ENCODE data around the gene PRKAG3. TPM values are rescaled to one million over a fixed set of nuclear protein-coding genes. Genes with fewer than 3 reads are reported as not detected.

PRKAG3 gene
- total and polyA plus RNA-seq, 2 donors (not counting 1 experiment from before 2014, with no cell fraction given) = not detected

DNA sequence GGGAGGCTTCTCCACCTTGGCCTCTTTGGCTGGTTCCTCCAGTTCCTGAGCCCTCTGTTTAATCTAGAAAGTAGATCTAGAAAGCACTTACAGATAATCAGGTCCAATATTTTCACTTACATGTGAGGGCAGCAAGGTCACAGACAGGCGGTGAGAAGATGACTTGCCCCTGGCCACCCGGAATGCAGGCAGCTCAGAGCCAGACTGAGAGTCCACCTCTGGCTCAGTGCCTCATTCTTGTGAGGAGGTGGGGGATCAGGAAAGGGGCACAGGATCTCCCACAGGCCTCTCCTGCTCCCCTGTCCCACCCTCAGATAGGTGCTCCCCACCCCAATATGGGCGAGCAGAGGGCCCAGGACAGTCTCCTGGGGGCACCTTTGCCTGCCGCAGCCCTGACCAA is 33.8 kb upstream of the PRKAG3 start:
- Mint-ChIP-seq H3K27ac (no peak overlapping the region), H3K27me3 (peaks cover 53% of the 10 kb centered on the region), H3K4me1 (peaks cover 11% of the 10 kb centered on the region), H3K4me3 (no peak overlapping the region), H3K9me3 (ENCODE audit: insufficient read depth) (no peaks in the 10 kb centered on the region)
- no peak for ATAC-seq (ENCODE audit: low read depth)
- H3K27me3 ChIP-seq (replicated peaks in 1 of 4; ENCODE audit: control extremely low read depth in 1 of 4, control insufficient read depth in 3 of 4, insufficient read depth in 4 of 4, low read length in 3 of 4) = peaks cover 0 to 66% (median 28%) of the 10 kb centered on the region in 4 experiments
- TF ChIP-seq, protein P1, sequence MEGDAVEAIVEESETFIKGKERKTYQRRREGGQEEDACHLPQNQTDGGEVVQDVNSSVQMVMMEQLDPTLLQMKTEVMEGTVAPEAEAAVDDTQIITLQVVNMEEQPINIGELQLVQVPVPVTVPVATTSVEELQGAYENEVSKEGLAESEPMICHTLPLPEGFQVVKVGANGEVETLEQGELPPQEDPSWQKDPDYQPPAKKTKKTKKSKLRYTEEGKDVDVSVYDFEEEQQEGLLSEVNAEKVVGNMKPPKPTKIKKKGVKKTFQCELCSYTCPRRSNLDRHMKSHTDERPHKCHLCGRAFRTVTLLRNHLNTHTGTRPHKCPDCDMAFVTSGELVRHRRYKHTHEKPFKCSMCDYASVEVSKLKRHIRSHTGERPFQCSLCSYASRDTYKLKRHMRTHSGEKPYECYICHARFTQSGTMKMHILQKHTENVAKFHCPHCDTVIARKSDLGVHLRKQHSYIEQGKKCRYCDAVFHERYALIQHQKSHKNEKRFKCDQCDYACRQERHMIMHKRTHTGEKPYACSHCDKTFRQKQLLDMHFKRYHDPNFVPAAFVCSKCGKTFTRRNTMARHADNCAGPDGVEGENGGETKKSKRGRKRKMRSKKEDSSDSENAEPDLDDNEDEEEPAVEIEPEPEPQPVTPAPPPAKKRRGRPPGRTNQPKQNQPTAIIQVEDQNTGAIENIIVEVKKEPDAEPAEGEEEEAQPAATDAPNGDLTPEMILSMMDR (IDR thresholded peaks at IDR 0.05) = no peak
- no peak for TF ChIP-seq EZH2 (IDR thresholded peaks at IDR 0.05; ENCODE audit: borderline replicate concordance, insufficient read depth, low read depth, low read length, poor library complexity, severe bottlenecking)
- intact Hi-C loops (cut with micrococcal nuclease) = no loop called here
- H2AFZ ChIP-seq (ENCODE audit: insufficient read depth, low read depth, low read length, poor library complexity, severe bottlenecking) = no peak overlapping the region
- ChIA-PET POLR2A (interaction anchor here (0.6 kb wide), 1 partner anchor 51 kb away, joined by 5 read pairs; no protein-coding TSS in a partner anchor), CTCF (no interaction called here)
- WGBS (ENCODE audit: insufficient coverage) = 93% methylated on average over 2 of the region's 4 CpGs
- DNase-seq = no peak
- H3K4me2 ChIP-seq (replicated peaks; ENCODE audit: low read depth, low read length, poor library complexity, severe bottlenecking) = no peak overlapping the region
- H3K4me1 ChIP-seq (ENCODE audit: control insufficient read depth in 2 of 2, insufficient read depth in 2 of 2, low read length in 2 of 2) = peaks cover 9 to 15% of the 10 kb centered on the region in 2 donors
- H3K27ac ChIP-seq (ENCODE audit: low read length in 2 of 2) = no peak overlapping the region
- H3K9ac ChIP-seq (ENCODE audit: low read length) = no peak overlapping the region
- no peaks in the 10 kb centered on the region for H3K79me2 ChIP-seq (ENCODE audit: control insufficient read depth, insufficient read depth, low read length)
- H3K4me3 ChIP-seq (ENCODE audit: control extremely low read depth in 1 of 5, extremely low read depth in 1 of 5, insufficient read depth in 1 of 5, low read depth in 2 of 5, low read length in 4 of 5) = no peak overlapping the region
- no peaks in the 10 kb centered on the region for H3K36me3 ChIP-seq (replicated peaks in 1 of 2; ENCODE audit: control extremely low read depth in 1 of 2, control insufficient read depth in 1 of 2, extremely low read depth in 1 of 2, insufficient read depth in 2 of 2, low read length in 1 of 2)
- H3K9me3 ChIP-seq (ENCODE audit: control extremely low read depth in 1 of 3, control insufficient read depth in 2 of 3, insufficient read depth in 1 of 3, low read length in 2 of 3) = peaks cover 0 to 6% (median 0%) of the 10 kb centered on the region in 3 donors
- no peaks in the 10 kb centered on the region for H4K20me1 ChIP-seq (ENCODE audit: control insufficient read depth, insufficient read depth, low read length, poor library complexity, severe bottlenecking)

DNA sequence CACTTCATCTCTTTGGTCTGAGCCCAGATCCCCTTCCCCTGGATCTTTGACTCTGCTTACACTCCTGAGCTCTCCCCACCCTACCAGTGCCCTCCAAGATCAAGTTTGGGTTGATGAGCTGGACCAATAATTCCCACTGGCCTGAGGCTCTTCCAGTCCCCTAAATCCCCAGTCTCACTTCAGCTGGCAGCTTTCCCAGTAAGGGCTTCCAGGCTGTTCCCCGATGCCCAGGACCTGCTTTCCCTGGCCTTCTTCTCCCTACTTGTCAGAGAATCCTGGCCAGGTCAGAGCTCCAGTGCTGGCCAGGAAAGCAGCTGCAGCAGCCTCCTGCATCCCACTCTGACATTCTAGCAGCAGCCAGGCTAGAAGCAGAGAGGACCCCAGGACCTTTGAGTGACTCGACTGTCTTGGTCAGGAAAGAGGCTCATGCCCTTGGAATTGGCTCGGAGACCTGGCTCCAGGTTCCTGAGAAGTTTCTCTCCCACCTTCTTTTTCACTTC is 31.5 kb upstream of the PRKAG3 start:
- Histone ChIP-seq H3K27me3 (replicated peaks in 1 of 4; ENCODE audit: control extremely low read depth in 1 of 4, control insufficient read depth in 3 of 4, insufficient read depth in 4 of 4, low read length in 3 of 4) (peaks cover 0 to 80% (median 44%) of the 10 kb centered on the region in 4 experiments), H3K4me3 (ENCODE audit: control extremely low read depth in 1 of 5, extremely low read depth in 1 of 5, insufficient read depth in 1 of 5, low read depth in 2 of 5, low read length in 4 of 5) (no peak overlapping the region), H3K36me3 (replicated peaks in 1 of 2; ENCODE audit: control extremely low read depth in 1 of 2, control insufficient read depth in 1 of 2, extremely low read depth in 1 of 2, insufficient read depth in 2 of 2, low read length in 1 of 2) (no peaks in the 10 kb centered on the region), H3K27ac (ENCODE audit: low read length in 2 of 2) (no peak overlapping the region), H3K9ac (ENCODE audit: low read length) (no peak overlapping the region), H4K20me1 (ENCODE audit: control insufficient read depth, insufficient read depth, low read length, poor library complexity, severe bottlenecking) (no peaks in the 10 kb centered on the region), H3K9me3 (ENCODE audit: control extremely low read depth in 1 of 3, control insufficient read depth in 2 of 3, insufficient read depth in 1 of 3, low read length in 2 of 3) (peaks cover 0 to 17% (median 0%) of the 10 kb centered on the region in 3 donors), H3K4me2 (replicated peaks; ENCODE audit: low read depth, low read length, poor library complexity, severe bottlenecking) (no peak overlapping the region), H3K79me2 (ENCODE audit: control insufficient read depth, insufficient read depth, low read length) (no peaks in the 10 kb centered on the region), H2AFZ (ENCODE audit: insufficient read depth, low read depth, low read length, poor library complexity, severe bottlenecking) (no peak overlapping the region), H3K4me1 (ENCODE audit: control insufficient read depth in 2 of 2, insufficient read depth in 2 of 2, low read length in 2 of 2) (peaks cover 23 to 33% of the 10 kb centered on the region in 2 donors)
- H3K27me3 Mint-ChIP-seq = peaks cover 69% of the 10 kb centered on the region
- ATAC-seq (ENCODE audit: low read depth) (no peak), DNase-seq (no peak)
- H3K9me3 Mint-ChIP-seq (ENCODE audit: insufficient read depth) = no peaks in the 10 kb centered on the region
- intact Hi-C loops (cut with micrococcal nuclease) = no loop called here
- WGBS (ENCODE audit: insufficient coverage) = 85% methylated on average over 2 of the region's 3 CpGs
- ChIA-PET CTCF (interaction anchor here (1.6 to 2.2 kb wide), 2 partner anchors 13 to 35 kb away, joined by 6 to 8 read pairs; no protein-coding TSS in a partner anchor), POLR2A (no interaction called here)
- H3K27ac Mint-ChIP-seq = peak overlapping the region; percentile 6
- H3K4me3 Mint-ChIP-seq = no peak overlapping the region
- no peak for TF ChIP-seq EZH2 (IDR thresholded peaks at IDR 0.05; ENCODE audit: borderline replicate concordance, insufficient read depth, low read depth, low read length, poor library complexity, severe bottlenecking)
- TF ChIP-seq, protein P1 (IDR thresholded peaks at IDR 0.05) = no peak
- H3K4me1 Mint-ChIP-seq = peaks cover 21% of the 10 kb centered on the region

Data from B cell (primary cell).